NCI-H128 (cell line): ENCODE measurements around the gene SMYD3.

Experiments
- DNase-seq: peaks from one replicate; lab custom pipeline; 2025; ENCODE audit not compliant: unreplicated experiment; lab: John Stamatoyannopoulos, UW

The SMYD3 gene

GRCh38 chr1:246001142-246001836 lies 505.8 kb downstream of the SMYD3 start:
- DNase-seq, result no peak

DNA sequence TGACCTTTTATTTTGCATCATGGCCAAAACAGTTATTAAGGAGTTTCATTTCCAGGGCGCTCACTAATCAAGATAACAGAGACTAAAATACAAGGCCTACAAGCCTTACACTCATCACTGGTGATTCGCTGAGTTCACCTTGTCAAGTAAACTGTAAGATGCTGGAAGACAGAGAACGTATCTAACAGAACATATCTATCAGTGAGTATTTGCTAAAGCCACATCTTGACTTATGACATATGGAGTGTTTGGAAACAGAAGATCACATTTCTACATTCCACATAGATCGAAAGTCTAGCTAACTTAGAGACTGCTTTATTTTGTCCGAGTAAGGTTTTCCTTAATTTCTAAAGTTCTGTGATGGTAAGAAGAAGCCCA lies 506.5 kb downstream of the SMYD3 start:
- DNase-seq, result no peak

GRCh38 chr1:245999697-246000637 lies 507.1 kb downstream of the SMYD3 start:
- no peak for DNase-seq

DNA sequence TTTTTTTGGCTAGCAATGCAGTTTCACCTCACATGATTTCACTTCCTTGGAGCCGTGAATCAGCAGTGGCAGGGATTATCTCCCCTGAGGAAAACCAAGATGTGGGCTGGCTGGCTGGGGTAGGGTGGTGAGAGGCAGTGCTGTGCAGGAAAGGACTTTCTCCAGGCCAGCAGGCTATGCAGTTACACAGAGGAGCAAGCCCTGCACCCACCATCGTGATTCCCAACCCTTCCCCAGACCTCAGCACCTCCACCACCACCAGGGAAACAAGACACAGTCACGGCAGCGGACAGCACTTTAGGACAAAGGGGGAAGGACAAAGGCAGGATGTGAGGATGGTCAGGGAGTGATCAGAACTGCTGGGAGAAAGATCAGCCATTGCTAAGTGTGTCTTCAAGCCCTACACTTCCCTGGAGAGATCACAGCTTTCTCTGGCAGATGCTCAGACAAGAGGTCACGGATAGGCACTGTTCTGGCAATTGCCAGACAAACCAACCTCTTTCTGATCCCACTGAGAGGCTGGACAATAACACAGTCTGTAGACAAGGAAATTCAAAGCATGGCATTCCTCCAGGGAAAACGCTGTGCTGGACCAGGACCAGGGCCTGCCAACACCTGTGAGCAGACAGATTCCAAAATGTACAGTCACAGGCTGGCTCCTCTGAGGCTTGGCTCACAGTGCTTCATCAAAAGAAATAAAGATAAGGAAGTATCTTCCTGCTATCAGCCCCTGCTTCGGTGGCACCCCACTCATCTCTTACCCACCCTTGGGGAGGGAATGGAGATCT lies 509.4 kb downstream of the SMYD3 start:
- no peak for DNase-seq

GRCh38 chr1:245996811-245997210 lies 510.3 kb downstream of the SMYD3 start:
- DNase-seq, result no peak

- DNase-seq, result no peak
These were observed 511.6 kb downstream of the SMYD3 start for GRCh38 chr1:245995474-245995873.

GRCh38 chr1:245991266-245991665 lies 515.8 kb downstream of the SMYD3 start:
- DNase-seq, result no peak

DNA sequence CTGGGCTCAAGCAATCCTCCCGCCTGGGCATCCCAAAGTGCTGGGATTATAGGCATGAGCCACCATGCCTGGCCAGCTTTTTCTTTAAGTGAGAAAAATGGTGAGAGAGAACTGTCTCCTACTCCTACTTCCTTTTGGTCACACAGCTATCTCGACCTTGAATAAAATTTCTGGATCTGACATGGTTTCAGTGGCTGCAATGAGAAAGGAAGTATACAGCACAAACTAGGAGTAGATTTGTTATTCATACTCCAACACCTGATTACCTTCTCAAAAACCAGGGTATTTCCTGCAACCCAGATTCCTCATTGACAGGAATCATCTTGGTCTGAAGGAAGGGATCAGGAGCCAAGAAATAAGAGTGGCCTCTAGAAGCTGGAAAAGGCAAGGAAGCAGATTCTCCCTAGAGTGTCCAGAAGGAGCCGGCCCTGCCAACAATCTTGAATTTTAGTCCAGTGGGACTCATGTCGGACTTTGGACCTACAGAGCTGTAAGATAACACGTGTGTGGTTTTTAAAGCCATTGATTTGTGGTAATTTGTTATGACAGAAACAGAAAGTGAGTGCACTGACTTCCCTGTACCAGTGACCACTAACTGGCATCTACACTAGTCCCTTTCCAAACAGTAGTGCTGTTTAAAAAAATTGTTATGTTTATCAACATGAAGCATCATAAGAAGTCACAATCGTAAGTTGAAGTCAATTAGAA lies 516.6 kb downstream of the SMYD3 start:
- no peak for DNase-seq

- no peak for DNase-seq
These were observed 518.5 kb downstream of the SMYD3 start for GRCh38 chr1:245988393-245989078.

GRCh38 chr1:245987997-245988392 lies 519.1 kb downstream of the SMYD3 start:
- no peak for DNase-seq

DNA sequence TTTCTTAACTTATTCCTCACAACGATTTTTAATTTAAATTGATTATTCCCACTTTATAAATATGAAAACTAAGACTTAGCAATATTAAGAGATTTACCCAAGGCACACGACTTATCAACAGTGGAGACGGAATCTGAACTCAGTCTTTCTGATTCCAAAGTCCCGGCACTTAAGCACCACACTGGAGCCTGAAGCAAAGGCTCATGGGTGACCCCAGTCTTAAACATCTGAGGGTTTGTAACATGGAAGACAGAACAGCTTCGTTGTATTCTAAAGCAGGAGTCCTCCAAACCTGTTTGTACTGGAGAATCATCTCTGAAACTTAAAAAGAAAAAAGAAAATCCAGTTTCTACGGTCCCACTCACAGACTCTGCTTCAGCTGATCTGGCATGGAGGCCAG lies 519.5 kb downstream of the SMYD3 start:
- no peak for DNase-seq

- no peak for DNase-seq
These were observed 519.9 kb downstream of the SMYD3 start for GRCh38 chr1:245987219-245987545.

- DNase-seq, result no peak
These were observed 520.5 kb downstream of the SMYD3 start for GRCh38 chr1:245986404-245987218.

DNA sequence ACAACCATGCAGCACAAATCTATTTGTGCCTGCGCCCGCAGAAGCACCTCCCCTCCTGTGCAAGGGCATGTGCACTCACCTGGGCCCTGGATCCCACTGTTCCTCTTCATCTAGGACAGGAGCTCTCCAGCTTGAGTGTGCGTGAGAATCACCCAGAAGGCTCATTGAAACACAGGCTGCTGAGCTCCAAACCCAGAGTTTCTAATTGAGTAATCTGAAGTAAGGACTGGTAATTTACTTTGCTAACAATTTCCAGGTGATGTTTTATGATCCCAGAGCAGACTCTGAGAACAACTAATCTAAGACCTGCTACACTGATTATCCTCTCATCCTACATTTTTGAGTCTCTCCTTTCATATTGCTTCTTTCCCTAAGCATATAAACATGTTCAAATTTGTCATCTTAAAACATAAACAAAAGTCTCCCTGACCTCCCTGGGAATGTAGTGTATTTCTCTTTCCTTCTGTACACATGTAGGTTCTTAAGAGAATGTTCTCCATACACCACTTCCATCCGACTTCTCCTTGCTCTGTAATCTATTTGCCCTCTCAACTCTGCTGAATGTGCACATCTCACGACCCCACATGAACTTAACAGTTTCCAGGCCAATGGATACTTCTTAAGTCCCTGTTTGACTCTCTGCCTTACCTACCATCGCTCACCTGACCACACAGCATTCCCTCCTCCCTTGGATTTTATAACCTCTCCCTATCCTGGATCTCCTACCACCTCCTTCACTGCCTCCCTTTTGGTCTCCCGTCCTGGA lies 522.5 kb downstream of the SMYD3 start:
- DNase-seq, result no peak

DNA sequence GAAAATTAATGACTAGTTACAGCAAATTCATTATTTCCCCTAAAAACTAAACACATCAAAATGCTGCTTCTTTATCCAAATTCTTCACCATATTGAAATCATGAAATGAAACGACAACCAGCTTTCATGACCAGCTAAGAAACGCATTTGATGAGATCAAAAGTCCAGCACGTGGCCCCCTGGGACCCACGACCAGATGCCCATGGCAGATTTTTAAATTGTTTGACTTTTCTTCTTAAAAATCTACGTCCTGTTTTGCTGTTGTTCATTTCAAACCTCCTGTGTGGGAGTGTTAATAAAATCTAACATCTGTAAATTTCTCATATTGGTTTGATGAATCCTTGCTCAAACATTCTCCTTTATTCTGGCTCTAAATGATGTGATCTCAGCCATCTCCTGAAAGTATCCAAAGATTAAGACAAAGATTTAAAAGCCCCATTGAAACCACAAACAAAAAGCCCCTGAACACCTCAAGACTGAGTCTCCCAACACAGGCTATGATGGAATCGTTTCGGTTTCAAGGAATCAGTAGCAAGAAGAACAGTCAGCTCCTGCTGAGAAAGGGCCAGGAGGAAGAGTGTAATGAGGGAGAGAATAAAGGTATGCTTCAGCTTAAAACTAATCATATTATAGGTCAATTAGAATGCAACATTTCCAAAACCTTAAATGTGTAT lies 523.6 kb downstream of the SMYD3 start:
- DNase-seq, result no peak

DNA sequence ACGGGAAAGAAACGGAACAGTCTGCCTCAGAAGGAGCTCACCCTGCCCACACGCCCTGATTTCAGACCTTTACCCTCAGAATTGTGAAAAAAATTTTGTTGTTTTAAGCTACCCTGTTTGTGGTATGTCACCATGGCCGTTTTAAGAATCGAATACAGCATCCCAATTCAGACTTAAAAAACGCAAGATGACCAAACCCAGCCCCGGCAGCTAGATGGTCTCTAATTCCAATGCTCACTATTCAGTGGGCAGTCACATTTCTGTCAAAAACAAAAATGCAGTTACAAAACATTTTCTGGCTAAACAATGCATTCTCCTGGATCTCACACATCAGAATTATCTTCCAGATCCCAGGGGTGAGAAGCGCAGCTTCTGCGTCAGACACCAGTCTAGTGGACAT lies 527.5 kb downstream of the SMYD3 start:
- no peak for DNase-seq

DNA sequence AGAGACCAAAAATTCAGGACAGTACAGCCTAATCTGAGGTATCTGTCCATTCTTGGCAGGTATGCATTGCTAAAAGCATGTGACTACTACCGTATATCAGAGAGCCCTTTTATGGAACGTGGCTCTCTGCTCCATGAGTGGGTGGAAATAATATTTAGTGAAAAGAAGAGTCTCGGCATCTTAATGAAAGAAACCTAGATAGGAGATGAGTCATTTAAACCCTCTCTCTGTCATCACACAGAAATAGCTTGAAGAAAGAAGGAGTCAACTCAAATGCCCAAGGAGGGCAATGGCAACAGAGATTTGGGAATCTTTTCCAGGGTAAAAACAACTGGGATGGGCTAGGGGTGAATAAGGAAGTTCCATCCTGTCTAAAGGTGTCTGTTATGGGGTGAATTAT lies 528.2 kb downstream of the SMYD3 start:
- no peak for DNase-seq

DNA sequence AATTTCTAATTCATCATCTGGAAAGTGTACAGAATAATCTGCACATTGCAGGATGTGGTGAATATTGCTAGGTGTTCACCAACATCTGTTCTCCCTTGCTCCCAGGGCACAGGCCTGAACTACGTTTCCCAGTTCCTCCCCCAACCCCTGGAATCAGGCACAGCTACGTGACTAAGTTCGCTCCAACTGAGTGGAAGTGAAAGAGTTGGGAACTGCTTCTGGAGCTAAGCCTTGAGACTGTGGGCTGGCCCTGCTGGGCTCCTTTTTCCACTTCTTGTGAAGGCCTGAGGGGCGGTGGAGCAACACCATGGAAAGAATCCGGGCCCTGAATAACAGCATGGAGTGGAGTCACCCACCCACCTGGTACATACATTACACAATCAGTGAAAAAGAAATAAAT lies 534.6 kb downstream of the SMYD3 start:
- DNase-seq, result no peak
